GM10248 (cell line): ENCODE data around the gene RTEL1.

Source experiments
- CTCF ChIA-PET: fragments of 300-600 bp; sonication (Branson Sonifier 250); formaldehyde crosslinking; extraction: SDS; loops from one replicate; lab custom pipeline; 2021; ENCODE audit warnings: antibody characterized with exemption; lab: Yijun Ruan, JAX
- POLR2A ChIA-PET: fragments of 350-650 bp; sonication (Branson Sonifier 250); formaldehyde crosslinking; extraction: SDS; loops from one replicate; lab custom pipeline; 2020; ENCODE audit warnings: antibody characterized with exemption; lab: Yijun Ruan, JAX
- DNase-seq: peaks from one replicate; pipeline ENCODE4 v3.0.0; 2012; ENCODE audit errors: extremely low spot score
- CTCF ChIP-seq: IDR thresholded peaks from 2 replicates; pipeline ENCODE4 v1.5.1; 2012; ENCODE audit warnings: mild to moderate bottlenecking, low read depth; ENCODE audit errors: extremely low read depth, missing control alignments, control extremely low read depth

RTEL1 gene

GRCh38 chr20:63739130-63740069, 81.3 kb downstream of the RTEL1 start, which contains the start of gene SLC2A4RG:
Gene SLC2A4RG (plus strand): TSS chr20:63739776. CDS start chr20:63739913, 137 bp downstream.
- CTCF ChIA-PET, result no interaction called here
- POLR2A ChIA-PET, result interaction anchor here (1.0 kb wide), 1 partner anchor 32 kb away, joined by 3 read pairs; the partner anchor contains the start of genes ARFRP1 and ZGPAT

GRCh38 chr20:63740070-63740626, 82.0 kb downstream of the RTEL1 start:
- DNase-seq, result peak; percentile 65
- ChIA-PET POLR2A (no interaction called here), CTCF (no interaction called here)
- no peak for TF ChIP-seq CTCF

More at GRCh38 chr20:63739130-63740069, 81.3 kb downstream of the RTEL1 start, which contains the start of gene SLC2A4RG:
- no peak for TF ChIP-seq CTCF
- DNase-seq, result peak; percentile 97

- ChIA-PET POLR2A (no interaction called here), CTCF (interaction anchor here (1.2 to 1.4 kb wide), 2 partner anchors 45 to 124 kb away, joined by 3 to 5 read pairs; partner anchors contain the start of gene TPD52L2)
- DNase-seq, result peak; percentile 65
- TF ChIP-seq CTCF, result no peak
Observed at GRCh38 chr20:63740627-63741353, 82.7 kb downstream of the RTEL1 start.

GRCh38 chr20:63741354-63741675, 83.2 kb downstream of the RTEL1 start:
- CTCF ChIA-PET, result interaction anchor here (1.2 to 1.4 kb wide), 2 partner anchors 45 to 123 kb away, joined by 3 to 5 read pairs; partner anchors contain the start of gene TPD52L2
- POLR2A ChIA-PET, result no interaction called here

GRCh38 chr20:63741676-63742380, 83.7 kb downstream of the RTEL1 start:
- CTCF ChIA-PET, result interaction anchor here (1.2 to 1.5 kb wide), 3 partner anchors 44 to 123 kb away, joined by 3 to 5 read pairs (median 3); partner anchors contain the start of gene TPD52L2

More at GRCh38 chr20:63741354-63741675, 83.2 kb downstream of the RTEL1 start:
- no peak for DNase-seq
- no peak for TF ChIP-seq CTCF

More at GRCh38 chr20:63741676-63742380, 83.7 kb downstream of the RTEL1 start:
- POLR2A ChIA-PET, result no interaction called here
- no peak for TF ChIP-seq CTCF
- peak; percentile 13 for DNase-seq
